HEK293 (cell line): ENCODE data around the gene HINT1.

Experiments
- BCL11A ChIP-seq: fragments of 450-650 bp; formaldehyde crosslinking; IDR thresholded peaks from 2 replicates; pipeline ENCODE4 v1.5.1; 2016; ENCODE audit warnings: low read depth, missing biosample characterization, missing genetic modification characterization
- CTCF ChIP-seq: fragments of 450-650 bp; formaldehyde crosslinking; IDR thresholded peaks from 2 replicates; pipeline ENCODE4 v1.5.1; 2016; ENCODE audit warnings: missing biosample characterization, missing genetic modification characterization
- KLF16 ChIP-seq: fragments of 450-650 bp; formaldehyde crosslinking; IDR thresholded peaks from 2 replicates; pipeline ENCODE4 v1.5.1; 2017; ENCODE audit warnings: missing biosample characterization, missing genetic modification characterization
- MYNN ChIP-seq: fragments of 450-650 bp; formaldehyde crosslinking; IDR thresholded peaks from 2 replicates; pipeline ENCODE4 v1.5.1; 2016; ENCODE audit warnings: missing biosample characterization, missing genetic modification characterization, borderline replicate concordance
- YY1 ChIP-seq: fragments of 450-650 bp; formaldehyde crosslinking; IDR thresholded peaks from 2 replicates; pipeline ENCODE4 v1.5.1; 2018; ENCODE audit warnings: missing biosample characterization, missing genetic modification characterization
- ZBTB7A ChIP-seq: fragments of 450-650 bp; formaldehyde crosslinking; IDR thresholded peaks from 2 replicates; pipeline ENCODE4 v1.5.1; 2016; ENCODE audit warnings: low read depth, missing biosample characterization, missing genetic modification characterization
- ZNF155 ChIP-seq: fragments of 450-650 bp; formaldehyde crosslinking; IDR thresholded peaks from 2 replicates; pipeline ENCODE4 v1.5.1; 2016; ENCODE audit warnings: missing biosample characterization, missing genetic modification characterization
- ZNF169 ChIP-seq: fragments of 450-650 bp; formaldehyde crosslinking; IDR thresholded peaks from 2 replicates; pipeline ENCODE4 v1.5.1; 2016; ENCODE audit warnings: missing biosample characterization, missing genetic modification characterization
- ZNF416 ChIP-seq: fragments of 450-650 bp; formaldehyde crosslinking; IDR thresholded peaks from 2 replicates; pipeline ENCODE4 v1.5.1; 2016; ENCODE audit warnings: missing biosample characterization, missing genetic modification characterization
- ZNF660 ChIP-seq: fragments of 450-650 bp; IDR thresholded peaks from 2 replicates; pipeline ENCODE4 v1.5.1; 2018; ENCODE audit warnings: missing biosample characterization, mild to moderate bottlenecking, missing genetic modification characterization
- TF ChIP-seq, protein P1 (sequence below): fragments of 450-650 bp; formaldehyde crosslinking; IDR thresholded peaks from 2 replicates; pipeline ENCODE4 v1.5.0; 2017; ENCODE audit warnings: missing biosample characterization, missing genetic modification characterization, borderline replicate concordance
- TF ChIP-seq, protein P2 (sequence below): fragments of 450-650 bp; IDR thresholded peaks from 2 replicates; pipeline ENCODE4 v1.5.1; 2018; ENCODE audit warnings: missing biosample characterization, missing genetic modification characterization
- TF ChIP-seq, protein P3 (sequence below): fragments of 450-650 bp; formaldehyde crosslinking; IDR thresholded peaks from 2 replicates; pipeline ENCODE4 v1.5.1; 2016; ENCODE audit warnings: missing biosample characterization, missing genetic modification characterization

DNA sequence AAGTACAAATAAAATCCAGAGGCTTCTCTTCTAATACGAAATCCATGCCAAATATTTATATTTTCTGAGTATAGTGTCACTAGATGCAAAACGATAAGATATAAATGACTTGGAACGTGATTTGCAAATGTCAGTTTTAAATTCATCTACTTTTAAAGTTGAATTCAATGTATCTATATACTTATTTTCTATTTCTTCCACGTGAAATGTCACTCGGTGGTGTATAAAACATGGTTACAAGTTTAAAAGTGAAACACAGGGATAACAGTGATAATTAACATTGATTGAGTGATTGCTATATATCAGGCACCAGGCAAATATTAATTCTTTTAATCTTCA is 54.8 kb downstream of the HINT1 start:
- TF ChIP-seq CTCF (tag by site-specific recombination) (no peak), KLF16 (tag by site-specific recombination) (no peak), ZBTB7A (no peak), BCL11A (tag by site-specific recombination) (no peak), YY1 (tag by site-specific recombination) (no peak), ZNF416 (tag by site-specific recombination) (no peak), MYNN (tag by site-specific recombination) (no peak), ZNF155 (no peak), ZNF169 (no peak), ZNF660 (no peak)
- TF ChIP-seq, protein P1, sequence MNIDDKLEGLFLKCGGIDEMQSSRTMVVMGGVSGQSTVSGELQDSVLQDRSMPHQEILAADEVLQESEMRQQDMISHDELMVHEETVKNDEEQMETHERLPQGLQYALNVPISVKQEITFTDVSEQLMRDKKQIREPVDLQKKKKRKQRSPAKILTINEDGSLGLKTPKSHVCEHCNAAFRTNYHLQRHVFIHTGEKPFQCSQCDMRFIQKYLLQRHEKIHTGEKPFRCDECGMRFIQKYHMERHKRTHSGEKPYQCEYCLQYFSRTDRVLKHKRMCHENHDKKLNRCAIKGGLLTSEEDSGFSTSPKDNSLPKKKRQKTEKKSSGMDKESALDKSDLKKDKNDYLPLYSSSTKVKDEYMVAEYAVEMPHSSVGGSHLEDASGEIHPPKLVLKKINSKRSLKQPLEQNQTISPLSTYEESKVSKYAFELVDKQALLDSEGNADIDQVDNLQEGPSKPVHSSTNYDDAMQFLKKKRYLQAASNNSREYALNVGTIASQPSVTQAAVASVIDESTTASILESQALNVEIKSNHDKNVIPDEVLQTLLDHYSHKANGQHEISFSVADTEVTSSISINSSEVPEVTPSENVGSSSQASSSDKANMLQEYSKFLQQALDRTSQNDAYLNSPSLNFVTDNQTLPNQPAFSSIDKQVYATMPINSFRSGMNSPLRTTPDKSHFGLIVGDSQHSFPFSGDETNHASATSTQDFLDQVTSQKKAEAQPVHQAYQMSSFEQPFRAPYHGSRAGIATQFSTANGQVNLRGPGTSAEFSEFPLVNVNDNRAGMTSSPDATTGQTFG (tag by site-specific recombination): no peak
- TF ChIP-seq, protein P2, sequence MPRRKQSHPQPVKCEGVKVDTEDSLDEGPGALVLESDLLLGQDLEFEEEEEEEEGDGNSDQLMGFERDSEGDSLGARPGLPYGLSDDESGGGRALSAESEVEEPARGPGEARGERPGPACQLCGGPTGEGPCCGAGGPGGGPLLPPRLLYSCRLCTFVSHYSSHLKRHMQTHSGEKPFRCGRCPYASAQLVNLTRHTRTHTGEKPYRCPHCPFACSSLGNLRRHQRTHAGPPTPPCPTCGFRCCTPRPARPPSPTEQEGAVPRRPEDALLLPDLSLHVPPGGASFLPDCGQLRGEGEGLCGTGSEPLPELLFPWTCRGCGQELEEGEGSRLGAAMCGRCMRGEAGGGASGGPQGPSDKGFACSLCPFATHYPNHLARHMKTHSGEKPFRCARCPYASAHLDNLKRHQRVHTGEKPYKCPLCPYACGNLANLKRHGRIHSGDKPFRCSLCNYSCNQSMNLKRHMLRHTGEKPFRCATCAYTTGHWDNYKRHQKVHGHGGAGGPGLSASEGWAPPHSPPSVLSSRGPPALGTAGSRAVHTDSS (tag by site-specific recombination): no peak
- TF ChIP-seq, protein P3, sequence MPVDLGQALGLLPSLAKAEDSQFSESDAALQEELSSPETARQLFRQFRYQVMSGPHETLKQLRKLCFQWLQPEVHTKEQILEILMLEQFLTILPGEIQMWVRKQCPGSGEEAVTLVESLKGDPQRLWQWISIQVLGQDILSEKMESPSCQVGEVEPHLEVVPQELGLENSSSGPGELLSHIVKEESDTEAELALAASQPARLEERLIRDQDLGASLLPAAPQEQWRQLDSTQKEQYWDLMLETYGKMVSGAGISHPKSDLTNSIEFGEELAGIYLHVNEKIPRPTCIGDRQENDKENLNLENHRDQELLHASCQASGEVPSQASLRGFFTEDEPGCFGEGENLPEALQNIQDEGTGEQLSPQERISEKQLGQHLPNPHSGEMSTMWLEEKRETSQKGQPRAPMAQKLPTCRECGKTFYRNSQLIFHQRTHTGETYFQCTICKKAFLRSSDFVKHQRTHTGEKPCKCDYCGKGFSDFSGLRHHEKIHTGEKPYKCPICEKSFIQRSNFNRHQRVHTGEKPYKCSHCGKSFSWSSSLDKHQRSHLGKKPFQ (tag by site-specific recombination): no peak
